H1 (cell line): ENCODE results near the gene FARP2. TPM values are rescaled to one million over a fixed set of nuclear protein-coding genes. Genes with fewer than 3 reads are reported as not detected.

Experiments used
- CHD1 ChIP-seq: IDR thresholded peaks from 2 replicates; pipeline ENCODE4 v1.6.1; 2012; ENCODE audit warnings: low read depth, low read length, improper control_type of control experiment
- CTBP2 ChIP-seq: IDR thresholded peaks from 2 replicates; pipeline ENCODE4 v1.7.0; 2011; ENCODE audit warnings: borderline replicate concordance, mild to moderate bottlenecking, moderate library complexity, mixed read lengths, low read length; ENCODE audit not compliant: insufficient read depth, insufficient read length
- NANOG ChIP-seq: IDR thresholded peaks from 2 replicates; pipeline ENCODE4 v1.6.1; 2011; ENCODE audit warnings: low read length, low read depth, mild to moderate bottlenecking, inconsistent platforms; ENCODE audit not compliant: insufficient read depth, poor library complexity, severe bottlenecking
- SP4 ChIP-seq: IDR thresholded peaks from 2 replicates; pipeline ENCODE4 v1.6.1; 2012; ENCODE audit warnings: low read length, inconsistent platforms
- TCF12 ChIP-seq: IDR thresholded peaks from 2 replicates; pipeline ENCODE4 v1.6.1; 2011; ENCODE audit warnings: low read depth, mild to moderate bottlenecking, low read length
- TEAD4 ChIP-seq: IDR thresholded peaks from 2 replicates; pipeline ENCODE4 v1.6.1; 2012; ENCODE audit warnings: low read depth, low read length, inconsistent platforms, mixed read lengths
- YY1 ChIP-seq: IDR thresholded peaks from 2 replicates; pipeline ENCODE4 v1.6.1; 2011; ENCODE audit warnings: low read depth, mild to moderate bottlenecking, low read length
- polyA plus RNA-seq, 7 experiments: library from polyadenylated mRNA; depleted of rRNA in 3 of 7; stranded (reverse) in 5 of 7; unstranded in 2 of 7; fragments of >200 nt in 5 of 7; fragments of 200-250 nt in 2 of 7; gene quantifications; 1 replicate in 5 of 7; 2 replicates in 1 of 7; 4 replicates in 1 of 7; pipeline versions ENCODE4 v1.2.1 to v1.2.3, GENCODE V29; 2011 to 2013; ENCODE audit warnings: missing spikeins in 2 of 7, mixed read lengths in 2 of 7
- total RNA-seq: library from RNA; stranded (reverse); fragmentation: NEBNext Ultra II Directional; extraction: Animal tissue kit (Norgen Biotek cat#: 25700); gene quantifications from 2 replicates; pipeline ENCODE4 v1.2.1, GENCODE V29; 2021
- TF ChIP-seq, protein P1 (sequence below): fragments of 300-600 bp; sonication (generic); IDR thresholded peaks from 2 replicates; pipeline ENCODE4 v1.7.1; 2012; ENCODE audit warnings: low read length, moderate library complexity, mild to moderate bottlenecking, inconsistent platforms; ENCODE audit not compliant: insufficient replicate concordance
- TF ChIP-seq, protein P2 (sequence below): IDR thresholded peaks from 2 replicates; pipeline ENCODE4 v1.6.1; 2011; ENCODE audit warnings: low read length, improper control_type of control experiment

FARP2 gene
- total and polyA plus RNA-seq, 2 of the 8 experiments (the other 6 are each of a cell fraction or from before 2014, with no cell fraction given) = 12.4 to 33.4 TPM

DNA sequence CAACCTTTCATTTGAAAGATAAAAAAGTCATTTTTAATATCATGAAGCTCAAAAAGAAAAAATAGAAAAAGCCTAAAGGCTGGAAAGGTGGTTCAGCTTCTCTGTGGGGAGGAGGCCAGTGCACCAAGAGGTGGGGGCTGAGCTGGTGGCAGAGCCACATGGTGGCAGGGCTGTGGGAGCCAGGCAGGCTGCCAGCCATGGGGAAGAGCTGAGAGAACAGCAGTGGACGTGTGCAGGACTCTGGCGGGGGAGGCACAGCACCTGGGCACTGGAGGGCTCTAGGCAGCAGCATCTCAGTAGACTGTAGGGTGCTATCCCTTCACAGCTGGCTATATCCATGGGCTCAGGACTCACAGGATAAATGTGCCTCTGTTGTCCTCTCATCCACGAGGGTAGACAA, 104.5 kb downstream of the FARP2 start (continued):
- TF ChIP-seq, protein P1, sequence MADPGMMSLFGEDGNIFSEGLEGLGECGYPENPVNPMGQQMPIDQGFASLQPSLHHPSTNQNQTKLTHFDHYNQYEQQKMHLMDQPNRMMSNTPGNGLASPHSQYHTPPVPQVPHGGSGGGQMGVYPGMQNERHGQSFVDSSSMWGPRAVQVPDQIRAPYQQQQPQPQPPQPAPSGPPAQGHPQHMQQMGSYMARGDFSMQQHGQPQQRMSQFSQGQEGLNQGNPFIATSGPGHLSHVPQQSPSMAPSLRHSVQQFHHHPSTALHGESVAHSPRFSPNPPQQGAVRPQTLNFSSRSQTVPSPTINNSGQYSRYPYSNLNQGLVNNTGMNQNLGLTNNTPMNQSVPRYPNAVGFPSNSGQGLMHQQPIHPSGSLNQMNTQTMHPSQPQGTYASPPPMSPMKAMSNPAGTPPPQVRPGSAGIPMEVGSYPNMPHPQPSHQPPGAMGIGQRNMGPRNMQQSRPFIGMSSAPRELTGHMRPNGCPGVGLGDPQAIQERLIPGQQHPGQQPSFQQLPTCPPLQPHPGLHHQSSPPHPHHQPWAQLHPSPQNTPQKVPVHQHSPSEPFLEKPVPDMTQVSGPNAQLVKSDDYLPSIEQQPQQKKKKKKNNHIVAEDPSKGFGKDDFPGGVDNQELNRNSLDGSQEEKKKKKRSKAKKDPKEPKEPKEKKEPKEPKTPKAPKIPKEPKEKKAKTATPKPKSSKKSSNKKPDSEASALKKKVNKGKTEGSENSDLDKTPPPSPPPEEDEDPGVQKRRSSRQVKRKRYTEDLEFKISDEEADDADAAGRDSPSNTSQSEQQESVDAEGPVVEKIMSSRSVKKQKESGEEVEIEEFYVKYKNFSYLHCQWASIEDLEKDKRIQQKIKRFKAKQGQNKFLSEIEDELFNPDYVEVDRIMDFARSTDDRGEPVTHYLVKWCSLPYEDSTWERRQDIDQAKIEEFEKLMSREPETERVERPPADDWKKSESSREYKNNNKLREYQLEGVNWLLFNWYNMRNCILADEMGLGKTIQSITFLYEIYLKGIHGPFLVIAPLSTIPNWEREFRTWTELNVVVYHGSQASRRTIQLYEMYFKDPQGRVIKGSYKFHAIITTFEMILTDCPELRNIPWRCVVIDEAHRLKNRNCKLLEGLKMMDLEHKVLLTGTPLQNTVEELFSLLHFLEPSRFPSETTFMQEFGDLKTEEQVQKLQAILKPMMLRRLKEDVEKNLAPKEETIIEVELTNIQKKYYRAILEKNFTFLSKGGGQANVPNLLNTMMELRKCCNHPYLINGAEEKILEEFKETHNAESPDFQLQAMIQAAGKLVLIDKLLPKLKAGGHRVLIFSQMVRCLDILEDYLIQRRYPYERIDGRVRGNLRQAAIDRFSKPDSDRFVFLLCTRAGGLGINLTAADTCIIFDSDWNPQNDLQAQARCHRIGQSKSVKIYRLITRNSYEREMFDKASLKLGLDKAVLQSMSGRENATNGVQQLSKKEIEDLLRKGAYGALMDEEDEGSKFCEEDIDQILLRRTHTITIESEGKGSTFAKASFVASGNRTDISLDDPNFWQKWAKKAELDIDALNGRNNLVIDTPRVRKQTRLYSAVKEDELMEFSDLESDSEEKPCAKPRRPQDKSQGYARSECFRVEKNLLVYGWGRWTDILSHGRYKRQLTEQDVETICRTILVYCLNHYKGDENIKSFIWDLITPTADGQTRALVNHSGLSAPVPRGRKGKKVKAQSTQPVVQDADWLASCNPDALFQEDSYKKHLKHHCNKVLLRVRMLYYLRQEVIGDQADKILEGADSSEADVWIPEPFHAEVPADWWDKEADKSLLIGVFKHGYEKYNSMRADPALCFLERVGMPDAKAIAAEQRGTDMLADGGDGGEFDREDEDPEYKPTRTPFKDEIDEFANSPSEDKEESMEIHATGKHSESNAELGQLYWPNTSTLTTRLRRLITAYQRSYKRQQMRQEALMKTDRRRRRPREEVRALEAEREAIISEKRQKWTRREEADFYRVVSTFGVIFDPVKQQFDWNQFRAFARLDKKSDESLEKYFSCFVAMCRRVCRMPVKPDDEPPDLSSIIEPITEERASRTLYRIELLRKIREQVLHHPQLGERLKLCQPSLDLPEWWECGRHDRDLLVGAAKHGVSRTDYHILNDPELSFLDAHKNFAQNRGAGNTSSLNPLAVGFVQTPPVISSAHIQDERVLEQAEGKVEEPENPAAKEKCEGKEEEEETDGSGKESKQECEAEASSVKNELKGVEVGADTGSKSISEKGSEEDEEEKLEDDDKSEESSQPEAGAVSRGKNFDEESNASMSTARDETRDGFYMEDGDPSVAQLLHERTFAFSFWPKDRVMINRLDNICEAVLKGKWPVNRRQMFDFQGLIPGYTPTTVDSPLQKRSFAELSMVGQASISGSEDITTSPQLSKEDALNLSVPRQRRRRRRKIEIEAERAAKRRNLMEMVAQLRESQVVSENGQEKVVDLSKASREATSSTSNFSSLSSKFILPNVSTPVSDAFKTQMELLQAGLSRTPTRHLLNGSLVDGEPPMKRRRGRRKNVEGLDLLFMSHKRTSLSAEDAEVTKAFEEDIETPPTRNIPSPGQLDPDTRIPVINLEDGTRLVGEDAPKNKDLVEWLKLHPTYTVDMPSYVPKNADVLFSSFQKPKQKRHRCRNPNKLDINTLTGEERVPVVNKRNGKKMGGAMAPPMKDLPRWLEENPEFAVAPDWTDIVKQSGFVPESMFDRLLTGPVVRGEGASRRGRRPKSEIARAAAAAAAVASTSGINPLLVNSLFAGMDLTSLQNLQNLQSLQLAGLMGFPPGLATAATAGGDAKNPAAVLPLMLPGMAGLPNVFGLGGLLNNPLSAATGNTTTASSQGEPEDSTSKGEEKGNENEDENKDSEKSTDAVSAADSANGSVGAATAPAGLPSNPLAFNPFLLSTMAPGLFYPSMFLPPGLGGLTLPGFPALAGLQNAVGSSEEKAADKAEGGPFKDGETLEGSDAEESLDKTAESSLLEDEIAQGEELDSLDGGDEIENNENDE = no peak
- TF ChIP-seq TEAD4 = no peak
- TF ChIP-seq YY1 = no peak
- no peak for TF ChIP-seq TCF12
- no peak for TF ChIP-seq CHD1
- TF ChIP-seq SP4 = no peak
- TF ChIP-seq, protein P2, sequence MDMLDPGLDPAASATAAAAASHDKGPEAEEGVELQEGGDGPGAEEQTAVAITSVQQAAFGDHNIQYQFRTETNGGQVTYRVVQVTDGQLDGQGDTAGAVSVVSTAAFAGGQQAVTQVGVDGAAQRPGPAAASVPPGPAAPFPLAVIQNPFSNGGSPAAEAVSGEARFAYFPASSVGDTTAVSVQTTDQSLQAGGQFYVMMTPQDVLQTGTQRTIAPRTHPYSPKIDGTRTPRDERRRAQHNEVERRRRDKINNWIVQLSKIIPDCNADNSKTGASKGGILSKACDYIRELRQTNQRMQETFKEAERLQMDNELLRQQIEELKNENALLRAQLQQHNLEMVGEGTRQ = no peak
- no peak for TF ChIP-seq CTBP2
- no peak for TF ChIP-seq NANOG
